Measurements from ENCODE around the gene PTPRJ.

DNA sequence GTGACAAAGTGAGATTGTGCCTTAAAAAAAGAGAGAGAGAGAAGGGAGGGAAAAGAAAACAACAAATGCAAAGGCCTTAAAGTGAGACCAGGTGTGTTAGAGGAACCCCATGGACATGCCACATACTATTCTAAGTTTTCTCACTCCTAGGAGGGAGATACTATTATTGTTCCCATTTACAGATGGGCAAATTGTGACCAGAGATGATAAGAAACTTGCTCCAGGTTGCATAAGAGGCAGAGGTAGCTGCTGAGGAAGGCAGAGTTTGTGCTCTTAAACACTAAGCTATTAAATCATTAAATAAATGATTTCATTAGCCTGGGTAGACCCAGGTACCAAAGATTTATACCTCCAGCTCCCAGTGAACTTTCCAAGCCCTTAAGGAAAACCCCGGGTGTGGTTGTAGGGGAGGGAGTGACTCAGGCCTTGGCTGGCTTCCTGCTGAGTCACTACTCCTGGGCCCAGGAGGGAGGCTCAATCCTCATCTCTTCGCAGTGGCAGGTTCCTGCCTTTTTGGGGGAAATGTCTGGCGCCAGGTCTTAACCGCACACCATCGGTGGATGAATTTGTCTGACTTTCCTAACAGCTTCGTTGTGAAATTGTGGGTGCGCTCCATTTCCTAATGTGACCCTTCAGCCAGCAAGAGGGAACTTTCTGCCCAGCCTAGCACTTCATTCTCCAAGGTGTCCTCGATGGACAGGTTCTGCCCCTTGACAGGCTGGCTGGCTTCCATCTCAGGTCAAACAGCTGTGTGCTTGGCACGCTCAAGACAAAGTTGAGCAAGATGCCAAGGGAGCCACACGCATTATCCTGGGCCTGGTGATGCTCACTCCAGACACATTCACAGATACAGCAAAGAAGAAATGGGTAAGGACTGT lies 33.4 kb upstream of the PTPRJ start:
- TF ChIP-seq, protein P1, sequence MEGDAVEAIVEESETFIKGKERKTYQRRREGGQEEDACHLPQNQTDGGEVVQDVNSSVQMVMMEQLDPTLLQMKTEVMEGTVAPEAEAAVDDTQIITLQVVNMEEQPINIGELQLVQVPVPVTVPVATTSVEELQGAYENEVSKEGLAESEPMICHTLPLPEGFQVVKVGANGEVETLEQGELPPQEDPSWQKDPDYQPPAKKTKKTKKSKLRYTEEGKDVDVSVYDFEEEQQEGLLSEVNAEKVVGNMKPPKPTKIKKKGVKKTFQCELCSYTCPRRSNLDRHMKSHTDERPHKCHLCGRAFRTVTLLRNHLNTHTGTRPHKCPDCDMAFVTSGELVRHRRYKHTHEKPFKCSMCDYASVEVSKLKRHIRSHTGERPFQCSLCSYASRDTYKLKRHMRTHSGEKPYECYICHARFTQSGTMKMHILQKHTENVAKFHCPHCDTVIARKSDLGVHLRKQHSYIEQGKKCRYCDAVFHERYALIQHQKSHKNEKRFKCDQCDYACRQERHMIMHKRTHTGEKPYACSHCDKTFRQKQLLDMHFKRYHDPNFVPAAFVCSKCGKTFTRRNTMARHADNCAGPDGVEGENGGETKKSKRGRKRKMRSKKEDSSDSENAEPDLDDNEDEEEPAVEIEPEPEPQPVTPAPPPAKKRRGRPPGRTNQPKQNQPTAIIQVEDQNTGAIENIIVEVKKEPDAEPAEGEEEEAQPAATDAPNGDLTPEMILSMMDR (IDR thresholded peaks at IDR 0.05 in 8 of 11, conservative IDR thresholded peaks at IDR 0.05 in 3 of 11): no peak
- TF ChIP-seq POLR2AphosphoS5 (IDR thresholded peaks at IDR 0.05): no peak
